Esophagus muscularis mucosa (tissue), 3 donors: Measurements from ENCODE around the gene MDGA2.

Experiments used
- CTCF ChIP-seq, 3 experiments: fragments of 200-600 bp in 2 of 3; fragments of 450-650 bp in 1 of 3; sonication (generic) in 2 of 3; IDR thresholded peaks; one replicate each; pipeline ENCODE4 v1.5.1; 2017 to 2019; ENCODE audit warnings: antibody characterized with exemption in 3 of 3, mild to moderate bottlenecking in 2 of 3, moderate library complexity in 1 of 3
- POLR2A ChIP-seq: fragments of 450-650 bp; IDR thresholded peaks from one replicate; pipeline ENCODE4 v1.6.1; 2017; ENCODE audit warnings: antibody characterized with exemption, moderate library complexity, mild to moderate bottlenecking, low read depth

- TF ChIP-seq CTCF (IDR thresholded peaks at IDR 0.05) (no peak), POLR2A (no peak)
Observed at GRCh38 chr14:47149326-47149725, 526.1 kb downstream of the MDGA2 start.
